HG02870 (cell line): ENCODE measurements around the gene SLC9A2.

Source experiments
- ATAC-seq: cut with Tn5 transposase; IDR thresholded peaks from one replicate; pipeline ENCODE4 v1.9.1; 2021; ENCODE audit warnings: mild to moderate bottlenecking, moderate library complexity; ENCODE audit not compliant: unreplicated experiment

Gene SLC9A2

DNA sequence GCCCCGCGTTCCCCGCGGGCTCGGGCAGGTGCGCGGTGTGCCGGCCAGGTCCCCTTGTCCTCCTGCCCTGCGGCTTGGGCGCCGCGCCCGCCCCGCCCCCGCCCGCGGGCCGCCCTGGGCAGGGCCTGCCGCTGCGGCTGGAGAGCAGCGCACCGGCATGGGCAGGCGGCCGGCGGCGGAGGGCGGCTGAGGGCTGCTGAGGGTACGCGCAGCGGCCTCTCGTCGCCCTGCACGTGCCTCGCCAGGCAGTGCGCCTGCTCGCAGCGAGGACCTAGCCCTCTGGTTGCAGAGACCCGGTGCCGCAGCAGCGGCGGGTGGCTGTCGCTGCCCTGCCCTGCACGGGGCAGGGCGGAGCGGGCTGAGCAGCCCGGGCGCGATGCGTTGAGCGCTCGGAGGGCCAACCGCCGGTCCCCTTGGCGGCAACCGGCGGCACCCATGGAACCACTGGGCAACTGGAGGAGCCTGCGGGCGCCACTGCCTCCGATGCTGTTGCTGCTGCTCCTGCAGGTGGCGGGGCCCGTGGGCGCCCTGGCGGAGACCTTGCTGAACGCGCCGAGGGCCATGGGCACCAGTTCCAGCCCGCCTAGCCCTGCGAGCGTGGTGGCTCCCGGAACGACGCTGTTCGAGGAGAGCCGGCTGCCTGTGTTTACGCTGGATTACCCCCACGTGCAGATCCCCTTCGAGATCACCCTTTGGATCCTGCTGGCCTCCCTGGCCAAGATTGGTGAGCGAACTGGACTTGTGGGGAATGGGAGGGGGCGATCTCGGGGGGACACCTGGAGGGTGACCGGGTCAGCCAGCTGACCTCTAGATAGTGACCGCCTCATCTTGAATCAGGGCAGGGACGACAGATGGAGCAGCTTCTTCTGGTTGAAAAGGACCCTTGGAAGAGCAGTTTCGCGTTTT is at the start of gene SLC9A2:
Gene SLC9A2 (plus strand): TSS at position 140 of the 906 bp plus-strand sequence. CDS start 296 bp downstream, at position 436.
- no peak for ATAC-seq

GRCh38 chr2:102575888-102576287 is 43.5 kb upstream of the SLC9A2 start:
- ATAC-seq, result no peak

- ATAC-seq, result no peak
Measured at GRCh38 chr2:102578376-102578775, 41.0 kb upstream of the SLC9A2 start.

- no peak for ATAC-seq
Measured at GRCh38 chr2:102581911-102582310, 37.4 kb upstream of the SLC9A2 start.

- ATAC-seq, result no peak
Measured at GRCh38 chr2:102582845-102583244, 36.5 kb upstream of the SLC9A2 start.

GRCh38 chr2:102585847-102586404 is 33.4 kb upstream of the SLC9A2 start:
- no peak for ATAC-seq

DNA sequence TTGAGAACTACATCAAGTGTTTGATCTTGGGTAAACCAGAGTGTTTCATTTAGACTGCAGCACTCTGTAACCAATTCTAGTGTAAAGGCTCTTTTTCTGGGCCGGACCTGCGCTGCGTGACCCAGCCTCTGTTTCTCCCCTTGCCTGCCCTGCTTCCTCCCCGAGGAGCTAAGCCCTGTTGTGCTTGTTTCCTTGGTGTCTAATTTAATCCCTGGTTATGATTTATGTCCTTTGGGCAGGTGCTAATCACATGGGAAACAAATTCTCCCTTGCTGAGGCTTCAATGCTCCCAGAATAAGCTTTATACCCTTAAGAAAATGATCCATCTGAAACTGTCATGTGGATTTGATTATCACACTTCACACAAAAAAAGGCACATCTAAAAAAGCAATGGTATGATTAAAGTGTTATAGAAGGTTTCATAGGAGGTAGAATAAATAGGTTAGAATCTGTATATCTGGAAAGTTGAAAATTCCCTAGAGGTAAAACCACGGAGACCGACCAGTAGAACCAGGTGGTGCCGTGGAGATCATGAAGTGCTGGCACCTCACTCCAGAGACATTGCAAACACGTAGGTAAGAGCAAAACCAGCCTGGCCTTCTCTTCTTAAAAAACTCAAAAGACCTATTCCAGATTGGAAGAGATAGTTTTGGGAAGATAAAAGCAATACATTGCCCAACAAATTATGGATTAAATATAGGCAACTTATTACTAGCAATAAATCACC is 31.0 kb upstream of the SLC9A2 start:
- no peak for ATAC-seq

DNA sequence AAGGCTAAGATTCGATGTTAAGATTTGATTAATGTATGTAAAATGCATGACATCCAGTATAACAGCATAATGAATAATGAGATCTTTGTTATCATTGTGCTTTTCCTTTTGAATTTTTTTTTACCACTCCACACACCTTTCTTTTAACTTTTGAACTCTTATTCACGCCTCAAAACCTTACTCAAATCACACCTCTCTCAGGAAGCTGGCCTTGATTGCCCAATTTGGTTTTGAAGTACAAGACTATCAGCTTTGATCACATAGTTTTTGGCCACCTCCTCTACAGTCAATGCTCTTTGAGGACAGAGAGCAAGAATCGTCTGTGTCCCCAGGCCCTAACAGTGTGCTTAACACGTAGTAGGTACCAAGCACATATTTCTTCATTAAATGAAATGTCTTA is 29.9 kb upstream of the SLC9A2 start:
- no peak for ATAC-seq

DNA sequence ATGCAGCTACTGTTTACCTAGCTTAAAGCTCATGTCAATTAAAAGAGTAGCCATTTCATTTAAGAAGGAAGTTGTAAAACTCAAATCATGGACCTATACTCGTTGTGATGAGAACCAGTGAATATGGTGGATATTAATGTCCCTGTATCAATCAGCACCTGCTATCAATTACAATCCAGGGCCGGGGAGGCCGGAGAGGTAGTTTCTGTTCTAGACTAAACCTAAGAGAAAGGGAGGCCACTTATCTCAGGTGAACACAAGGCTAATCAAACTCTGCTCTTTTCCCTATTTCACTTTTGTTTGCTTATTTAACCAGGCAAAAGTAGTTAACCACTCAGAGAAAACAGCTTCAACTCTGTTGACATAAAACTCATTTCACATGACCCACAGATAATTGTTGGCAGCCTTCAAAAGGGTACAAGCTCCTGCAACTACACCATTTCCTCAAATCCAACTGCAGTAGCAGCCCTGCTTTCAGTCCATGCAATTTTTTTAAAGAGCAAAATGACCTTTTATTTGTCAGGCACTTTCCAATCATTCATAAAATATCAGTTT is 27.8 kb upstream of the SLC9A2 start:
- no peak for ATAC-seq

DNA sequence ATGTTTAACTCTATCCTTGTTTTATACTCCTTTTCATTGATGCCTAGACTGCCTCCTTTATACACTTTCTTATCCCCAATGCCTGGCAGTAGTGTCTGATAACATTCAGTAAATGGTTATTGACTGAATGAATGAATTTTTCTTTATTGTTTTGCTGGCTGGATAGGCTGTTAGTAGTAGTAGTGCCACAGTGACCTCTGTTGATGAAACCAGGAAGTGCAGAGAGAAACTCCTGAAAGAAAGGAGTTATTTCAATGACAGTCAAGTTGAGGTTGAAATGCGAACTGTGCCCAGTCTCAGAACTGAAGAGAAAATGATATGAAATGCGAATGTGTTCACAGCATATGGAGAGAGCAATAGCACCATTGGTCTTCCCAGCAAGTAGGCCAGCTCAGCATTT is 26.8 kb upstream of the SLC9A2 start:
- no peak for ATAC-seq

- no peak for ATAC-seq
Measured at GRCh38 chr2:102593516-102593915, 25.8 kb upstream of the SLC9A2 start.

- ATAC-seq, result no peak
Measured at GRCh38 chr2:102594445-102595016, 24.8 kb upstream of the SLC9A2 start.

- ATAC-seq, result no peak
Measured at GRCh38 chr2:102597788-102598187, 21.6 kb upstream of the SLC9A2 start.

- ATAC-seq, result no peak
Measured at GRCh38 chr2:102599486-102599885, 19.9 kb upstream of the SLC9A2 start.

- ATAC-seq, result peak; percentile 51
Measured at GRCh38 chr2:102601730-102602129, 17.6 kb upstream of the SLC9A2 start.

GRCh38 chr2:102603904-102604303 is 15.4 kb upstream of the SLC9A2 start:
- ATAC-seq, result no peak

GRCh38 chr2:102604769-102605168 is 14.6 kb upstream of the SLC9A2 start:
- no peak for ATAC-seq

DNA sequence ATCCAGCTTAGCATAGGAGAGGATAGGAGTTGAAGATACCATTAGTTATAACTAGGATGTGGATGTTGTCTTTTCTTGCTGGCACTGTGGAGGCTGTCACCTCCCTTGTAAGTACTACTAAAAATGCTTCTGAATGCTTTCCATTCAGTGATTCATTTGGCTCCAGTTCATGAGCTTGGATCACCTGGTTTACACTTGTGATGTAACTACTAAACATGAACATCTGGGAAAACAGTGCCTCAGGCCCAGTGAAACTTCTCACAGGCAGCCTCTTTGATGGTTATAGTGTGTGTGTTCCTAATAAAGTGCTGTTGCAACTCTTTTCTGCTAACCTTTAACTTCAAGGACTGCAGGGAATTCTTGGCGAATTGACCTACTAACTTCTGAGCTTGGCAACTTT is 13.0 kb upstream of the SLC9A2 start:
- ATAC-seq, result no peak

DNA sequence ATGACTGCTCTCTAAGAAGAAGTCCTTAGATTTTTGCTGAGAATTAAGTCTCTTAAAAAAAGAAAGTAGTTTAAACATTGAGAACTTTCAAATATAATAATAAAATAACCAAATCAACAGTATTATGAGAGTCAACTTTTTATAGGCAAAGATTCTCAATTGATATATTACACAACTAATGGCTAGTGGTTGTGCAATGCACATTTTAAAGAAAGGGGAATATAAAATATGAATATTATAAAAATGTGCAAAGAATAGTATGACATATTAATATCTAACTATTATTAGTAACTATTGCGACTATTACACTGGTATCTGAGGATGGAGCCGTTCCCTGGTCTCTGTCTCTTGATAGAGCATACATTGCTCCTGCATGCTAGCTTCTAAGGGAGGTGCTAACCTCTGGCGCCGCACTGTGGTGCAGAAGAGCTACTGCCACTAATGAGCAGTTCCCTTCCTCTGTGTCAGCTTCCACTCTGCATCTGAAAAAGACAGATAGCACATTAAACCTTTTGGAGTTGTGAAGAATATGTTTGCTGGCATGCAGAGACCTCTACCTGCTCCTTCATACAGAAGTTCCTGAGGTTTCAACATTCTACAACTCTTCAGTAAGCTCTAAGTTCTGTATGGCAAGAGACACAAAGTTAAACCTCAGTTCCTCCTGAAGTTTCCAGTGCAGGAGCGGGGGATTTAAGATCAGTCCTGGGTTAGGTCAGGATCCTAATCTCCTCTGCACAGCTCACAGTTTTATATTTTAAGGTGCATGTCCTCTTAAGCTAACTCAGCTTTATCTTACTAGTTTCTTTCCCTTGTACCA is 3.5 kb upstream of the SLC9A2 start:
- ATAC-seq, result peak; percentile 80
